GM19239 (cell line): ENCODE measurements around the gene SAMM50.

Experiments used
- DNase-seq: peaks from one replicate; pipeline ENCODE4 v3.0.0; 2011; ENCODE audit warnings: low spot score; ENCODE audit not compliant: insufficient read length
- FAIRE-seq: peaks from 2 replicates; lab custom pipeline; 2011; peaks lifted over from hg19 to GRCh38; lab: Jason Lieb, UNC

The SAMM50 gene

DNA sequence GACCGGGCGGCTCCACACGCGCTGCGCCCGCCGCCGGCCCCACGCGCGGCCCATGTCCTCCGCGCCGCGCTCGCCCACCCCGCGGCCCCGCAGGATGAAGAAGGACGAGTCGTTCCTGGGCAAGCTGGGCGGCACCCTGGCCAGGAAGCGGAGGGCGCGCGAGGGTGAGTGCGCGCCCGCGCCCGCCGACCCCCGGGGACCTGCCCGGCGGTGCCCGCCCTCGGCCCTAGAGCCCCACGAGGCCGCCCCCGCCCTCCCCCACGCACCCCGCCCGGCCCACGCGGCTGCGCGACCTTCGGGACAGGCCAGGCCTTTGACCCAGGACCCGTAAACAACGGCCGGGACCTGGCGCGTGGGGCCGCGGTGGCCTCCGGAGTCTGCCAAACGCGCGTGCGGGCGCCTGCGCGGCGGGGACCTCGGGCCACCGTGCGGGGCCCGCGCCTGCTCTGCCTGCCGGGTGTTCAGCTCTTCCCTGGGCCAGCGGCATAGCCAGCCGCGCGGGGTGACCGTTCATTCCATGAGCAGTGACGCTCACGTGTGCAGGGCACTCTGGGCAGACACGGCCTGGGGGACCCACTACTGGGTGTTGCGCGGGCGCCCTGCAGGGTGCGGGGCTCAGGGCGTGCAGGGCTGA, 69.2 kb downstream of the SAMM50 start, which contains the start of gene PARVB:
Gene PARVB (plus strand): TSS at position 15 of the 634 bp plus-strand sequence. CDS start 38 bp downstream, at position 53.
- FAIRE-seq: no peak
- DNase-seq: no peak

DNA sequence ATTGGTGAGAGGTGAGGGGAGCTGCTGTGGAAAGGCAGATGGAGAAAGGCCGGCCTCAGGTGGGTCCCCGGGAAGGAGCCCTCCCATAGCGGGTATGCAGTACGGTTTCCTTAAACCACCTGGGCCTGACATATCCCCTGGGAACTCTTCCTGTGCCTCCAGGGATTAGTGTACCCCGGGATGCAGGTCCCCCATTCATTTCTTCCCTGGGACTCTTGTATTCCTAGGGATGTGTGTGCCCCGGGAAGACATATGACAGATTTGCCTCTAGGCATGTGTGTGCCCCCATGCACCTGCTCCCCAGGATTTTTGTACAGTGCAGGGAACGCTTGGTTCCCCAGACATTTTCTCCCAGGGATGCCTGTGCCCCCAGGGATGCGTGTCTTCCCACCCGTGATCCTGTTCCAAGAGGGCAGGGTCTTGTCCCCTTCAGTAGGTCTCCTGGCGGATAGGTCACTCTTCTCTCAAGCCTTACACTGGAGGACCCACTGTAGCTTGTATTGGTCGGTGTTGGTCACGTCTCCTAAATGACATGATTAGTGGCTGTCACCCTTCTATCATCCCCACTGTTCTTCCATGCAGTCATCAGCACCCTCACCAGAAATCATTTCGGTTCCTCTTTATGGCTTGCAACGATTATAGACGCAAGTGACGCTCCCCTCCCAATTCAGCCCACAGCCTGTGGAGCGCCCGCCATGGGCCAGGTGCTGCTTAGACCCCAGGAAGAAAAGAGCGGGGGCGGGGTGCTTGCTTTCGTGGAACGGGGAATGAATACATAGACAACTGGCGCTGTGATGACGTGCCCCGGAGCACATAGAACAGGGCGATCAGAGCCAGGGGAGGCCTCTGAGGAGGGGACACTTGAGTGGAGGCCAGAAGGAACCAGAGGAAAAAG, 70.2 kb downstream of the SAMM50 start:
- peak; percentile 98 for FAIRE-seq
- DNase-seq: peak; percentile 74

DNA sequence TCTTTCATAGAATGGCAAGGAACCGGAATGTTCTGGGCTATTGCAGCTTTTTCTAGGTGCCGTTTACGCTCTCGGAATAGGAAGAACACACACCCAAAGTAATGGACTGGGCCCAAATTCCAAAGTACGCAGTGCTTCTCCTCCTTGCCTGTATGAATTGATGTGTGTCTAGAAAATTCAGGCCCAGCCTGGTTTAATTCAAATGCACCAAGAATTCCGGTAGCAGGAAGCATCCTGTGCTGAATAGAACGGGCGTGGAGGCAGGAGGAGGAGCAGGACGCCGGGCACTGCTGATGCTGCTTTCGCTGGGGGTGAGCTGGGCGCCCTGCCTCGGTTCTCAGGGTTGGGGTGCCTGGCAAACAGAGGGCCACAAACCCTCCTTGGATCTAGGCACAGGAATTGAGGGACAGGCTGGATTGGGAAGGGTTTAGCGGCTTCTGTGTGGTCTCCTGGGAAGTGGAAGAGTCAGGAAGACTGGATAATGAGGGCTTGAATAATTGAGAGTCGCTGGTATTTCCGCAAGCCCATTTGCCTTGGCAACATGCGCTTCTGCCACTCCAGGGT, 70.9 kb downstream of the SAMM50 start:
- no peak for DNase-seq
- FAIRE-seq: no peak

DNA sequence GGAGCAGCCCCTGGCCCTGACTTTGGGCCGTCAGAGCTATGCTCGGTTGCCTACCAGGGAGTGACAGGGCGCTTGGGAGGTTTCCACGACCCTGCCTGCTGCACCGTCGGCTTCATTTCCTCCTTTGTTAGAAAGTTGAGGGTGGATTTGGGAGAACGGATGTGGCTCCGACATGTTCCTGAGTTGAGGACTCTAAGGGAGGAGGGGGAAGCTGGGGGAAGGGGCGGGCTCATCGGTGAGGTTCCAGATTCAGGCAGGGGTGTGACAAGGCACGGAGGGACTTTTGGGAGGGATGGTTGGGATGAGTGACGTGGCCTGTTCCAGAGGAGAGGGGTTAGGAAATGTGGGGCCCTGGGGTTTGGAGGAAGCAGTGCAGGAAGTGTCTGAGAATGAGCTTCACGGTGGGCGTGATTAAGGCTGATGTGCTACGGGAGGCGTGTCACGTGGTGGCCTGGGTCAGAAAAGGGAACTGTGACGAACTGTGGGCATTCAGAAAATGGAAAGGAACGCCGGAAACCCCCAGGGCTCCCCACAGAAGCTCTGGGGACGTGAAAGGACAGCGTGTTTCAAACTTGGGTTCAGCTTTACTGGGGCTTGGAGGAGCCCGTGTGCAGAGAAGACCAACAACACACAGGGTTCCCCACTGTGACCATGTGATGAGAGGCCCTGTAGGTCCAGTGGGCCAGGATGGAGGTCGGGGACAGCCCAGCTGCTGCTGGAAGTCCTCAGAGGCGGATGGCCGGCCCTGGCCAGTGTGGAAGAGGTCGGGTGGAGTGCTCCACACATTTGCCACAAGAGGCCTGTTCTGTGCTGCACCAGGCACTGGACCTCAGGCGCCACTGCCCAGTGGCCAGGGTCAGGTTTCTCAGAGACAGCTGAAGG, 71.6 kb downstream of the SAMM50 start:
- peak; percentile 83 for DNase-seq
- FAIRE-seq: peak; percentile 100

DNA sequence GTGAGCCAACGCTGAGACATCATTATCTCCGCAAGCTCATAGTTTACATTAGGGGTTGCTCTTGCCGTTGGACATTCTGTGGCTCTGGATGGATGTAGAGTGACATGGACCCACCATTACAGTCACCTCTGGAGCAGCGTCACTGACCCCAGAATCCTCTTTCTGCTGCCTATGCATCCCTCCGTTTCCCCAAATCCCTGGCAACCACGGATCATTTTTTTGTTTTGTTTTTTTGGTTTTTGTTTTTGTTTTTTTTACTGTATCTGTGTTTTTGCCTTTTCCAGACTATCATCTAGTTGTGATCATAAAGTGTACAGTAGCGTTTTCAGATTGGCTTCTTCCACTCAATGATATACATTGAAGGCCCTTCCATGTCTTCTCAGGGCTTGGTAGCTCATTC, 72.8 kb downstream of the SAMM50 start:
- DNase-seq (no peak), FAIRE-seq (no peak)

DNA sequence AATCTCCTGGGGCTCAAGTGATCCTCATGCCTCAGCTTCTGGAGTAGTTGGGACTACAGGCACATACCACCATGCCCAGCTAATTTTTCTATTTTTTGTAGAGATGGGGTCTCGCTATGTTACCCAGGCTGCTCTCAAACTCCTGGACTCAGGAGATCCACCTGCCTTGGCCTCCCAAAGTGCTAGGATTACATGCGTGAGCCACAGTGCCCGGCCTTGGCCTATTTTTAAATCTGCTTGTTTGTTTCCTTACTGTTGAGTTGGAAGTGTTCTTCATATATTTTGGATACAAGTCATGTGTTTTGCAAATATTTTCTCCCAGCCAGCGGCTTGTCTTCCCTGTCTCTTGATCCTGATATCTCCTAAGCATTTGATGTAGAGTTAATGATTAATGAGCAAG, 73.8 kb downstream of the SAMM50 start:
- no peak for FAIRE-seq
- no peak for DNase-seq

DNA sequence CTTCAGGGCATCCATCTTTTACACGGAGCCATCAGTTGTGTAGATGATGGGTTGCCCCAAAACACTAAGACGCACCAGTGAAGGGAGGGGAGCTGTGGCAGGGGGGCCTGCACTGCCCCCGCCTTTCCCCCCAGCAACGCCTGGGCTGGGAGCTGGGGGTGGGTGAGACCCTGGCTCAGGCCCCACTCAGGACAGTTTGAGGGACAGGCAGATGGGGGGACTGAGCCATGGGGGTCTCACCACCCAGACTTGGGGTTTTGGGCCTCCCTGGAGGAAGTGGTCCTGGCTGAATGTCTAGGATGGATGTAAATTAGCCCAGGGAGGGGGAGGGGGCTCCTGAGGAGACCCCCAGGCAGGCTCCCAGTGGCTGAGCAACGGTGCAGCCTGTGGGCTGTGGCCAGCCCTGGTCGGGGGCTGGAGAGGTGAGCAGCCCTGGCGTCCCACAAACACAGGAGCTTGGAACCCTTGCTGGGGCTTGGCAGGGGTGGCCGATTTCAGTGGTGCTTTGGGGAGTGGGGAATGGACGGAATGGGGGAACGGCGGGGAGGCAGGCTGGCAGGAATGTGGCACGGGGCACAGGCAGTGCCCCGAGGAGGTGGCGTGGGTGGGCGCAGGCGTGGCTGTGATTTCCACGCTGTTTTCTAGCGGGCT, 74.9 kb downstream of the SAMM50 start:
- DNase-seq (no peak), FAIRE-seq (no peak)

DNA sequence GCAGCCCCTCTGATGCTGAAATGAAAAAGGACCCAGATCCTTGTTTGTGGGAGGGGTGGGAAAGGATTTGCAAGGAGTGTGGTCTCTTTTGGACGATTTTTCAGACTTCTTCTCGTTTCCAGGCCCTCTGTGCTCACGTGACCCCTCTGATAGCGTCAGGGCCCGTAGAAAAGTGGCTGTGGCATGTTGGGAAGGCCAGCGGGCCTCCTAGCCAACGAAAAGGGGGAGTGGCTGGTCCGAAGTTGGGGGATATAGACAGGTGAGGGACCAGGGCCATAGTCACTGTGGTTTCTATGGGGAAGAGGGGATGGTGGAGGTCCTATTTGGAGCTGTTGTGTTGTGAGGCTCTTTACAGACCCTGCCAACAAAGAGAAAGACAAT, 75.5 kb downstream of the SAMM50 start:
- DNase-seq: no peak
- no peak for FAIRE-seq

DNA sequence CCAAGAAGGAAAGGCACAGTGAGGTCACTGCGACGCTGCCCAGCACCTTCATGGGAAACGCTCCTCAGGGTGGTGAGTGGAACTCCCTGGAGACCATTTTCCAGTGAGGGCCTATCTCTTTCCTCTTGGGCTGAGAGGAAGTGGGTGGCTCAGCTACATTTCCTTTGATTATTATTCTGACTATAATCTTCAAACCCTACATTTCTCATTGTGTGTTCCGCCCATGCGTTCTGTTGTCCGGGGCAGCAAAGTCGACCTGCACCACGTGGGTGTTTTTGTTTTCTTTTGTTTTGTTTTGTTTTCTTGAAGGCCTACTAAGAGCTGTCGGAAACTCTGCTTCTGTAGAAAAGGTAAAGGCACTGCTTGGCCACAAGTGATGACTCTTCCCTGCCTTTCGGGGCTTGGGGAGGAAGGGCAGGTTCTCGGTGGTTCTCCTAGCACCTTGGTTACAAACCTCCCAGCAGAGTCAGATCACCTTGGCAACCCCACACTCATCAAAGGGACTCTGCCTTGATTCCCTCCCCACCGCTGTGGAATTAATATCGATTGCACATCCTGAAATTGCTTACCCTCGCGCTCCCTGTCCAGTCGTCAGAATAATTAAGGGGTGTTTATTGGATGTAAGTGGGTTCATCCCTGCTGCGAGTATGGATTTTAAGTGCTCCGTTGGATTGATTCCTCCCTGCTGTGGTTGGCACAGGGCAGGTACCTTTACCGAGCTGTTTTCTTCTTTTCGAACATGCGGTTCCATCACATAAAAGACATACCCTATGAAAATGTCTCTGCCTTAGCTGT, 76.1 kb downstream of the SAMM50 start:
- DNase-seq (no peak), FAIRE-seq (no peak)

DNA sequence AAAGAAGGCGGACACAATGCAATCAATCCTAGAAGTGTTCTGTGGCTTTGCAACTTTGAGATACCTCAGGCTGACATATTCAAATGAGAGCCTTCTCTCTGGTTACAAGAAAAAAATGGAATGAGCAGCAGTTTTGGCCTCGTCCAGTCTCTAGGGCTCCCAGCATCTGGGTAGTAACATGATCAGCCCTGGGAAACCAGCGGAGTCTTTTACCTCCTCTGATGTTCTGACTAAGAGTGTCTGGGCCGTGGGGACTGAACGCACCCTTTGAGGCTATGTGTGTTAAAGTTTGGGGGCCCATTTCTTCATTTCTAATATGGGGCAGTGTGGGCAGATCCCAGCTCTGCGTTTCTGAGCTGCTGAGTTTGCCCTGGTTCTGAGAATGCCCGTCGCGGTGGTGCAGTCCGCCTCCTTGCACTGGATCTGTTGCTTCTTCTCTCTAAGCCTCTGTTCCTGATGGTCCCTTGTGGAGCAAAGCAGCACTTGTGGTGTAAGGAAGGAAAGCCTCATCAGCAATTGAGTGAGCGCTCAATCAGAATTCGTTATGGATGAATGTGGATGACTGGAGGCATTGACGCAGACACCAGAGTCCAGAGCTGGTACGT, 77.0 kb downstream of the SAMM50 start:
- DNase-seq: no peak
- no peak for FAIRE-seq

DNA sequence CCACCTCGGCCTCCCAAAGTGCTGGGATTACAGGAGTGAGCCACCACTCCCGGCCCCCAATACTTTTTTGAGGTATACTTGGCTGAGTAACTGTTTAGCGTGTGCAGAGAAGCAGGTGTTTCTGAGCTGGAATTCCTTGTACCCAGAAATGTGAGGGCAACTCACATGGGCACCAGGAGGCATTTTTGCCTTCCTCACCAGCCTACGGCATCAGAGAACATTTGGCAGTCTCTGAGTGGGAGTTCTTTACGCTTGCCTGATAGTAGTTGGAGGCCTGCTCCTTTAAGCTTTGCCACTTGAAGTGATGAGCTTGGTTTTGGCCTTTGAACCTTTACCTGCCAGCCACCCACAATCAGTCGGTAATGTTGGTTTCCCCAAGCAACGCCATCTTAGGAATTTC, 78.0 kb downstream of the SAMM50 start:
- FAIRE-seq (no peak), DNase-seq (no peak)

DNA sequence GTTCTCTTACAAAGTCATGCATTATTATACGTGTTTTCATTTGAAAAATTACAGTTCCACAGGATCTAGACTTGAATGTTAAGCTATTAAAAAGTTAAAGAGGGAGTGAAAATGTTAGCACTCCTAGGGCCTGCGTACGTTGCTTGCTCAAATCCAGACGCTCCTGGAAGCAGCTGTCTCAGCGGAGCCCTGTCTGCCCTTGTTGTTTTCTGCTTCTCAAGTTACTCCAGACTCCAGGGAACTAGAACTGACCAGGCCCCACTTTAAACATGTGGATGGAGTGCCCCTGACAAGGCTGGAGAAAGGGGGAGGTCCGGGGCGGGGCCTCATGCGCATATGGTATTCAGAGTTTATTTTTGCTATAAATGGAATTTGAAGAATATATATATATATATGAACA, 78.5 kb downstream of the SAMM50 start:
- no peak for FAIRE-seq
- DNase-seq: no peak

DNA sequence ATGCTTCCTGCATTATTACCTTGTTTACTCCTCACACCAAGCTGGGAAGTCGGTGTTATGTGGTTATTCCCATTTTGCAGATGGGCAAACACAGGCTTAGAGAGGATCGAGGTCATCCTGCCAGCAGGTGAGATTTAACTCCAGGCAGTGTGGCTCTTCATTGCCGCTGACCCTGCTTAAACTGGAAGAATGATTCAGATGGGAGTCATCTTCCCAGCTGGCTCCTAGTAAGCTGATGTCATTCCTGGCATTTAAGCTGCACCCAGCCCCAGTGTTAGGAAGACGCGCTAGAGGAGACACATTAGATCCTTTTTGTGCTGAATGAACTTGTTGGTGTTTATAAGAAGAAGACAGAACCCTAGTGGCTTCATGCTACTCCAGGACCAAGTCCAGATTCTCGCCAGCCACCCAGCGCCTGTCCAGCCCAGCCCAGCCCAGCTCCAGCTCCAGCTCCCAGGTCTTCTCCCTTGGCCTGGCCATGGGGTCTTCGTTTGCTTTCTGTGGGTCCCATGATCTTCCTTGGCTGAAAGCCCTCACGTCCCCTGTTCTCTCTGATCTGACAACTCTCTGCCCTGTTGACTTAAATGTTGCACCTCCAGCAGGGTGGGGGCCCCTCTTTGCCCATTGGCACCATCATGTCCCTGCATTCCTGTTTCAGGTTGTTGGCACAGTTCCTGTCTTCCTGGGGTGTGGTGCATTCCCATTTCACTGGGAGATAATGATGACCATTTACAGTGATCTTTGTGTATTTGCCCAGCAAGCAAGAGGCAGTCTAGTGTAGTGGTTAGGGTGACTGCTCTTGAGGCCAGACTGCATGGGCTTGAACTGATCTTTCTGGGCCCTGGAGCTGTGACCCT, 82.5 kb downstream of the SAMM50 start:
- FAIRE-seq: no peak
- no peak for DNase-seq

DNA sequence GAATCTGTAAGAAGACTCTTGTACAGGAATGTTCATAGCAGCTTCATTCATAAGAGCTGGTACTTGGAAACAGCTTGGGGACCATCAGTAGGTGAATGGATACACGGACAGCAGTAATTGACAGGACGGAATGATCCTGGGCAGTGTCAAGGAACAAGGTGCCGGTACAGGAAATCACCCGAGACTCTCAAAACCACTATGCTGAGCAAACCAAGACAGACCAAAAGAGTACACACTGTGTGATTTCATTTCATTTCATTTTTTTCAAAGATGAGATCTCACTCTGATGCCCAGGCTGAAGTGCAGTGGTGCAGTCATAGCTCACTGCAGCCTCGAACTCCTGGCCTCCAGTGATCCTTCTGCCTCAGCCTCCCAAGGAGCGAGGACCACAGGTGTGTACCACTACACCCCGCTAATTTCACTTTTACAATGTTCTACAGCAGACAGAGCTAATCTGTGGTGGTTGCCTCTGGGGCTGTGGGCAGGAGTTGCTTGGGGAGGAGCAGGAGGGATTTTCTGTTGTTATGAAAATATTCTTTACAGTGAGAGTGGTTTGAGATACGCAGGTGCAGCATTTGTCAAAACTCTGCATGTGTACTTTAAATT, 84.4 kb downstream of the SAMM50 start:
- FAIRE-seq: no peak
- DNase-seq: no peak

DNA sequence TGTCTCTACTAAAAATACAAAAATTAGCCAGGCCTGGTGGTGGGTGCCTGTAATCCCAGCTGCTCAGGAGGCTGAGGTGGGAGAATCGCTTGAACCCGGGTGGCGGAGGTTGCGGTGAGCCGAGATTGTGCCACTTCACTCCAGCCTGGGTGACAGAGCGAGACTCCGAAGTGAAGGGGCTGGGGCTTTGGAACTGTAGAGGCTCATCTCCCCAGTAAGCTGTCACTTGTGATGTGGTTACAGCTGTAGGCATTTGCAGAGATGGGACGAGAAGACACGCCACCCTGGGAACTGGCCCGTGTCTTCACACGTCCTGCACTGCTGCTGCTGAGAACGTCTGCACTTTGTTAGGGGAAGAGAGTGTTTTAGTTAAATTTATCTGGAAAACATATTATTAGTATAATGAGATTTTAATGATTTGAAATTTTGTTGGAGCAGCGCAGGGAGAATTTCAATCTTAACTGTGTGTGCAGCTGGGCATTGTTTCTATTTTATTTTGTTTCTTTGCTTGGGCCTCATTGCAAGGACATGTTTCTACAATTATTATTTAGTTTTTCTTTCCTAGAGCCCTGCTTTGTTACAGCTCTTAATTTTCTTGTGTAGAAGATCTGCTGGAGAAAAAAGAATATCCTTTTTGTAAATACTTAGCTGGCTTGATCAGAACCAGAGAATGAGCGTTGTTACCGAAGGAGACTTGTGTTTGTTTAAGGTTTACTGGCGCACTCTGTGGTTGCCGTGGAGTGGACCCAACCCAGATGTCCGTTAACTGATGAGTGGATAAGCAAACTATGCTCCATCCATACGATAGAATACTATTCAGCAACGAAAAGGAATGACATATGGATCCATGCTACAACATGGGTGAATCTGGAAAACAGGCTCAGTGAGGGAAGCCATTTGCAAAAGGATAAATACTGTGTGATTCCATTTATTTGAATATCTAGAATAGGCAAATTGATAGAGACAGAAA, 87.3 kb downstream of the SAMM50 start:
- DNase-seq: no peak
- peak; percentile 93 for FAIRE-seq

DNA sequence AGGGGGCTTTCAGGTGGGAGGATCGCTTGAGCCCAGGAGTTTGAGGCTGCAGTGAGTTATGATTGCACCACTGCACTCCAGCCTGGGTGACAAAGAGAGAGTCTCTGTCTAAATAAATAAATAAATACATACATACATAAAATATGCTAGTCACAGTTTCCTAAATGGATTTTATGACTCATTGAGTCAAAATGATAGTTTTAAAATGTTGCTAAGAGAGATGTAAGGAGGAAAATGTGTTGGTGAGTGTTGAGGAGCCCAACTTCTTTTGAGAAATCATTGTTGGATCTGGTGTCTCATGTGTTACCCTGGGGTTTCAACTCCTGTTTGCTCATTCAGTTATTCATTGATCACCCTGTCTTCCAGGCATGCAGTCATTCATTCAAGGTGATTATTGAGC, 89.9 kb downstream of the SAMM50 start:
- no peak for DNase-seq
- FAIRE-seq: no peak
